Mesenchymal stem cell (in vitro differentiated cells and primary cell): Measurements from ENCODE around the gene FAM222A.

Experiments
- DNase-seq: peaks from one replicate; pipeline ENCODE4 v3.0.0-alpha.2; 2013
- H2AFZ ChIP-seq: one replicate; pipeline ENCODE4 v1.6.1; 2013; ENCODE audit warnings: low read depth, mild to moderate bottlenecking, control low read depth, inconsistent platforms, low read length, moderate library complexity
- H2AK5ac ChIP-seq: 2 replicates; pipeline ENCODE4 v1.6.1; 2013; ENCODE audit warnings: low read length, moderate library complexity, mild to moderate bottlenecking, inconsistent platforms; ENCODE audit not compliant: severe bottlenecking
- H2BK120ac ChIP-seq: one replicate; pipeline ENCODE4 v1.6.1; 2013; ENCODE audit warnings: low read depth, mild to moderate bottlenecking, inconsistent platforms, low read length, moderate library complexity
- H2BK12ac ChIP-seq, 2 experiments: one replicate each; pipeline ENCODE4 v1.6.1; 2013; ENCODE audit warnings: inconsistent platforms in 2 of 2, low read length in 2 of 2, mild to moderate bottlenecking in 2 of 2, moderate library complexity in 2 of 2, control low read depth in 1 of 2
- H2BK15ac ChIP-seq: one replicate; pipeline ENCODE4 v1.6.1; 2013; ENCODE audit warnings: mild to moderate bottlenecking, low read depth, inconsistent platforms; ENCODE audit not compliant: poor library complexity, severe bottlenecking
- H2BK5ac ChIP-seq: 2 replicates; pipeline ENCODE4 v1.6.1; 2013; ENCODE audit warnings: low read depth, mild to moderate bottlenecking, low read length, control low read depth, inconsistent platforms; ENCODE audit not compliant: poor library complexity, severe bottlenecking
- H3K14ac ChIP-seq, 2 experiments: one replicate each; pipeline ENCODE4 v1.6.1; 2013; ENCODE audit warnings: inconsistent platforms in 2 of 2, low read length in 2 of 2, control low read depth in 1 of 2, mild to moderate bottlenecking in 1 of 2, moderate library complexity in 1 of 2
- H3K18ac ChIP-seq, 2 experiments: one replicate each; pipeline ENCODE4 v1.6.1; 2013; ENCODE audit warnings: inconsistent platforms in 2 of 2, low read length in 2 of 2, control low read depth in 1 of 2, low read depth in 1 of 2, mild to moderate bottlenecking in 1 of 2
- H3K23ac ChIP-seq, 2 experiments: one replicate each; pipeline ENCODE4 v1.6.1; 2013; ENCODE audit warnings: inconsistent platforms in 2 of 2, low read length in 2 of 2, mild to moderate bottlenecking in 2 of 2, moderate library complexity in 2 of 2, control low read depth in 1 of 2
- H3K27ac ChIP-seq: 2 replicates; pipeline ENCODE4 v1.5.1; 2013; ENCODE audit warnings: mild to moderate bottlenecking, moderate library complexity, low read length, control low read depth, inconsistent platforms; ENCODE audit not compliant: poor library complexity, severe bottlenecking
- H3K27me3 ChIP-seq, 2 experiments: 2 replicates each; pipeline versions ENCODE4 v1.6.1 to v1.7.0; 2013; ENCODE audit warnings: low read length in 2 of 2, mild to moderate bottlenecking in 2 of 2, moderate library complexity in 2 of 2, control low read depth in 1 of 2, inconsistent platforms in 1 of 2; ENCODE audit not compliant: control insufficient read depth in 1 of 2, insufficient read depth in 1 of 2
- H3K36me3 ChIP-seq, 2 experiments: 2 replicates each; pipeline versions ENCODE4 v1.6.1 to v1.7.0; 2013; ENCODE audit warnings: low read length in 2 of 2, control low read depth in 1 of 2, inconsistent platforms in 1 of 2, low read depth in 1 of 2, mild to moderate bottlenecking in 1 of 2; ENCODE audit not compliant: insufficient read depth in 2 of 2, control insufficient read depth in 1 of 2
- H3K4ac ChIP-seq, 2 experiments: one replicate each; pipeline ENCODE4 v1.6.1; 2013; ENCODE audit warnings: inconsistent platforms in 2 of 2, low read length in 2 of 2, mild to moderate bottlenecking in 2 of 2, moderate library complexity in 2 of 2, control low read depth in 1 of 2, low read depth in 1 of 2
- H3K4me1 ChIP-seq: 2 replicates; pipeline ENCODE4 v1.6.1; 2013; ENCODE audit warnings: low read depth, low read length, control low read depth; ENCODE audit not compliant: control insufficient read depth, insufficient read depth
- H3K4me2 ChIP-seq: 2 replicates; pipeline ENCODE4 v1.6.1; 2013; ENCODE audit warnings: low read length, mild to moderate bottlenecking, inconsistent platforms; ENCODE audit not compliant: poor library complexity, severe bottlenecking
- H3K4me3 ChIP-seq, 2 experiments: 2 replicates each; pipeline versions ENCODE4 v1.5.1 to v1.7.0; 2013; ENCODE audit warnings: low read length in 2 of 2, mild to moderate bottlenecking in 2 of 2, control low read depth in 1 of 2, low read depth in 1 of 2; ENCODE audit not compliant: insufficient read depth in 1 of 2
- H3K79me1 ChIP-seq: replicated peaks from 2 replicates; pipeline ENCODE4 v1.6.1; 2013; ENCODE audit warnings: mild to moderate bottlenecking, control low read depth, low read length, inconsistent platforms; ENCODE audit not compliant: poor library complexity, severe bottlenecking
- H3K9ac ChIP-seq: 2 replicates; pipeline ENCODE4 v1.7.0; 2013; ENCODE audit warnings: mild to moderate bottlenecking, low read length, moderate library complexity
- H3K9me3 ChIP-seq: 2 replicates; pipeline ENCODE4 v1.7.0; 2013; ENCODE audit warnings: mild to moderate bottlenecking, low read length; ENCODE audit not compliant: control insufficient read depth
- H4K8ac ChIP-seq: one replicate; pipeline ENCODE4 v1.6.1; 2013; ENCODE audit warnings: inconsistent platforms, mild to moderate bottlenecking, low read length, moderate library complexity
- H4K91ac ChIP-seq: one replicate; pipeline ENCODE4 v1.6.1; 2013; ENCODE audit warnings: mild to moderate bottlenecking, low read length, inconsistent platforms
- WGBS: methylation state at CpG from one replicate; pipeline ENCODE4 v1.1.7; 2013; ENCODE audit warnings: mixed read lengths; 5-methylcytosine and 5-hydroxymethylcytosine counted together

FAM222A gene

GRCh38 chr12:109731231-109731731, 17.7 kb downstream of the FAM222A start:
- Histone ChIP-seq H3K18ac (no peak overlapping the region), H3K27ac (no peak overlapping the region), H2BK12ac (no peak overlapping the region), H2BK5ac (no peak overlapping the region), H2AFZ (no peak overlapping the region), H3K36me3 (no peaks in the 10 kb centered on the region), H3K4me3 (no peak overlapping the region), H3K4me1 (peaks cover 5% of the 10 kb centered on the region), H4K91ac (peak overlapping the region; percentile 35), H3K9ac (no peak overlapping the region), H2AK5ac (no peak overlapping the region), H4K8ac (no peak overlapping the region), H3K23ac (no peak overlapping the region), H3K27me3 (peaks cover 64 to 85% of the 10 kb centered on the region in 2 experiments), H3K4me2 (no peak overlapping the region), H2BK120ac (no peak overlapping the region), H3K4ac (no peak overlapping the region), H3K14ac (no peak overlapping the region), H3K9me3 (no peaks in the 10 kb centered on the region), H2BK15ac (no peak overlapping the region), H3K79me1 (no peaks in the 10 kb centered on the region)
- 83% methylated on average over 10 of the region's 11 CpGs for WGBS
- DNase-seq = no peak

GRCh38 chr12:109731806-109732205, 18.2 kb downstream of the FAM222A start:
- H3K14ac ChIP-seq = no peak overlapping the region
- no peaks in the 10 kb centered on the region for H3K79me1 ChIP-seq
- H3K4me1 ChIP-seq = peaks cover 10% of the 10 kb centered on the region
- H3K18ac ChIP-seq = no peak overlapping the region
- no peaks in the 10 kb centered on the region for H3K36me3 ChIP-seq
- no peak overlapping the region for H3K4me3 ChIP-seq
- no peak overlapping the region for H3K23ac ChIP-seq
- no peak overlapping the region for H3K4ac ChIP-seq
- H2BK12ac ChIP-seq = no peak overlapping the region
- no peak overlapping the region for H2BK5ac ChIP-seq
- no peak overlapping the region for H3K9ac ChIP-seq
- no peak overlapping the region for H4K91ac ChIP-seq
- H3K9me3 ChIP-seq = no peaks in the 10 kb centered on the region
- H2AFZ ChIP-seq = no peak overlapping the region
- H3K4me2 ChIP-seq = no peak overlapping the region
- H2AK5ac ChIP-seq = no peak overlapping the region
- no peak for DNase-seq
- H3K27me3 ChIP-seq = peaks cover 65 to 84% of the 10 kb centered on the region in 2 experiments
- no peak overlapping the region for H2BK120ac ChIP-seq
- no peak overlapping the region for H3K27ac ChIP-seq
- no peak overlapping the region for H2BK15ac ChIP-seq
- H4K8ac ChIP-seq = no peak overlapping the region
- 81% methylated on average over 6 of the region's 7 CpGs for WGBS

- H3K4ac ChIP-seq = no peak overlapping the region
- no peak overlapping the region for H2BK15ac ChIP-seq
- no peak overlapping the region for H2BK120ac ChIP-seq
- H3K27ac ChIP-seq = no peak overlapping the region
- no peak overlapping the region for H2BK12ac ChIP-seq
- H3K4me3 ChIP-seq = no peak overlapping the region
- no peak overlapping the region for H2BK5ac ChIP-seq
- no peak overlapping the region for H2AFZ ChIP-seq
- H4K8ac ChIP-seq = no peak overlapping the region
- DNase-seq = no peak
- no peak overlapping the region for H3K18ac ChIP-seq
- H3K79me1 ChIP-seq = no peaks in the 10 kb centered on the region
- H4K91ac ChIP-seq = no peak overlapping the region
- H3K36me3 ChIP-seq = no peaks in the 10 kb centered on the region
- H2AK5ac ChIP-seq = no peak overlapping the region
- H3K27me3 ChIP-seq = peaks cover 63 to 84% of the 10 kb centered on the region in 2 experiments
- H3K9me3 ChIP-seq = no peaks in the 10 kb centered on the region
- no peak overlapping the region for H3K14ac ChIP-seq
- WGBS = 88% methylated on average over 16 of the region's 21 CpGs
- H3K4me2 ChIP-seq = no peak overlapping the region
- peaks cover 15% of the 10 kb centered on the region for H3K4me1 ChIP-seq
- no peak overlapping the region for H3K23ac ChIP-seq
- H3K9ac ChIP-seq = no peak overlapping the region
These were observed 19.0 kb downstream of the FAM222A start for GRCh38 chr12:109732321-109733305.

- WGBS = 18% methylated on average over 18 of the region's 22 CpGs
These were observed 20.8 kb downstream of the FAM222A start for GRCh38 chr12:109734219-109735000.

More at GRCh38 chr12:109734219-109735000, 20.8 kb downstream of the FAM222A start:
- H4K91ac ChIP-seq = no peak overlapping the region
- no peak overlapping the region for H3K14ac ChIP-seq
- H3K27me3 ChIP-seq = peaks cover 63 to 83% of the 10 kb centered on the region in 2 experiments
- no peak overlapping the region for H3K4me3 ChIP-seq
- H2BK120ac ChIP-seq = no peak overlapping the region
- peak overlapping the region; percentile 50 for H4K8ac ChIP-seq
- H2BK12ac ChIP-seq = no peak overlapping the region
- H2AK5ac ChIP-seq = no peak overlapping the region
- H3K4ac ChIP-seq = no peak overlapping the region
- no peaks in the 10 kb centered on the region for H3K36me3 ChIP-seq
- H3K9me3 ChIP-seq = no peaks in the 10 kb centered on the region
- DNase-seq = peak; percentile 52
- H2BK5ac ChIP-seq = no peak overlapping the region
- H3K9ac ChIP-seq = no peak overlapping the region
- no peak overlapping the region for H2AFZ ChIP-seq
- no peak overlapping the region for H3K4me2 ChIP-seq
- H3K23ac ChIP-seq = no peak overlapping the region
- H3K18ac ChIP-seq = no peak overlapping the region
- H3K79me1 ChIP-seq = no peaks in the 10 kb centered on the region
- H2BK15ac ChIP-seq = no peak overlapping the region
- peaks cover 23% of the 10 kb centered on the region for H3K4me1 ChIP-seq
- no peak overlapping the region for H3K27ac ChIP-seq
